Measurements from ENCODE around the gene MSANTD3.
"Not testable (repeated sequence)": the region's sequence is repeated elsewhere in the genome, so short reads cannot be mapped to it uniquely, and the experiment has no call there.

The MSANTD3 gene

GRCh38 chr9:100428871-100429654, 2.1 kb downstream of the MSANTD3 start:
- no peak for DNase-seq (ENCODE audit: low spot score)

GRCh38 chr9:100430286-100430940, 3.5 kb downstream of the MSANTD3 start:
- DNase-seq (ENCODE audit: low spot score) = no peak

- no peak for DNase-seq (ENCODE audit: low spot score)
Observed at GRCh38 chr9:100431886-100432285, 4.9 kb downstream of the MSANTD3 start.

GRCh38 chr9:100432736-100433135, 5.8 kb downstream of the MSANTD3 start:
- no peak for DNase-seq (ENCODE audit: low spot score)

- DNase-seq (ENCODE audit: low spot score) = no peak
Observed at GRCh38 chr9:100436571-100436970, 9.6 kb downstream of the MSANTD3 start.

- peak; percentile 75 for DNase-seq (ENCODE audit: low spot score)
Observed at GRCh38 chr9:100437860-100438805, 11.2 kb downstream of the MSANTD3 start.

- DNase-seq (ENCODE audit: low spot score) = no peak
Observed at GRCh38 chr9:100440071-100440470, 13.1 kb downstream of the MSANTD3 start.

- DNase-seq (ENCODE audit: low spot score) = not testable (repeated sequence)
Observed at GRCh38 chr9:100440487-100440886, 13.5 kb downstream of the MSANTD3 start.

- no peak for DNase-seq (ENCODE audit: low spot score)
Observed at GRCh38 chr9:100441911-100442361, 15.0 kb downstream of the MSANTD3 start.

GRCh38 chr9:100443781-100444768, 17.1 kb downstream of the MSANTD3 start:
- DNase-seq (ENCODE audit: low spot score) = no peak

- no peak for DNase-seq (ENCODE audit: low spot score)
Observed at GRCh38 chr9:100445161-100445902, 18.4 kb downstream of the MSANTD3 start.

- DNase-seq (ENCODE audit: low spot score) = no peak
Observed at GRCh38 chr9:100445903-100446549, 19.1 kb downstream of the MSANTD3 start.

- DNase-seq (ENCODE audit: low spot score) = no peak
Observed at GRCh38 chr9:100447041-100447440, 20.1 kb downstream of the MSANTD3 start.

GRCh38 chr9:100448266-100448665, 21.3 kb downstream of the MSANTD3 start:
- no peak for DNase-seq (ENCODE audit: low spot score)

GRCh38 chr9:100449420-100449819, 22.5 kb downstream of the MSANTD3 start:
- no peak for DNase-seq (ENCODE audit: low spot score)

GRCh38 chr9:100452894-100453293, 26.0 kb downstream of the MSANTD3 start:
- no peak for DNase-seq (ENCODE audit: low spot score)

- no peak for DNase-seq (ENCODE audit: low spot score)
Observed at GRCh38 chr9:100455470-100455869, 28.5 kb downstream of the MSANTD3 start.

GRCh38 chr9:100457517-100457916, 30.6 kb downstream of the MSANTD3 start:
- no peak for DNase-seq (ENCODE audit: low spot score)

- no peak for DNase-seq (ENCODE audit: low spot score)
Observed at GRCh38 chr9:100459963-100460362, 33.0 kb downstream of the MSANTD3 start.

GRCh38 chr9:100465274-100465673, 38.3 kb downstream of the MSANTD3 start:
- no peak for DNase-seq (ENCODE audit: low spot score)

Data from CD4-positive, alpha-beta T cell treated with Interleukin-15 for 4 hours (primary cell).